ENCODE measurements around the gene SUGCT. TPM values are rescaled to one million over a fixed set of nuclear protein-coding genes. Genes with fewer than 3 reads are reported as not detected.

SUGCT gene
- total RNA-seq, 1 experiment from 2014 or later = 5.4 TPM

GRCh38 chr7:40850017-40850416, 715.2 kb downstream of the SUGCT start:
- Histone ChIP-seq H2BK5ac (ENCODE audit: insufficient read length, low read length) (no peak overlapping the region), H3K9ac (ENCODE audit: extremely low read depth, insufficient read length, low read length) (no peak overlapping the region), H3K4ac (ENCODE audit: low read depth, low read length) (no peak overlapping the region), H3K79me2 (ENCODE audit: insufficient read depth, low read length) (no peaks in the 10 kb centered on the region), H3K27ac (ENCODE audit: insufficient read length, low read depth, low read length) (no peak overlapping the region), H3K56ac (ENCODE audit: insufficient read length, low read depth, low read length) (no peak overlapping the region), H3K9me3 (ENCODE audit: control insufficient read depth, low read depth, low read length) (no peaks in the 10 kb centered on the region), H2AFZ (ENCODE audit: low read length) (no peak overlapping the region), H3K79me1 (ENCODE audit: insufficient read depth, low read depth, low read length, poor library complexity, severe bottlenecking) (no peaks in the 10 kb centered on the region), H3T11ph (ENCODE audit: low read length) (no peak overlapping the region), H4K20me1 (ENCODE audit: control insufficient read depth, insufficient read depth, insufficient read length) (no peaks in the 10 kb centered on the region), H2BK20ac (ENCODE audit: low read depth, low read length, poor library complexity, severe bottlenecking) (no peak overlapping the region), H4K5ac (ENCODE audit: insufficient read length, low read depth, low read length) (no peak overlapping the region), H3K23me2 (ENCODE audit: insufficient read length, low read depth, low read length, poor library complexity, severe bottlenecking) (no peaks in the 10 kb centered on the region), H3K14ac (ENCODE audit: insufficient read depth, low read length) (no peak overlapping the region), H4K8ac (replicated peaks; ENCODE audit: insufficient read length, low read depth, low read length) (no peak overlapping the region), H2BK15ac (ENCODE audit: low read depth, low read length) (no peak overlapping the region), H3K18ac (ENCODE audit: insufficient read length, low read depth, low read length) (no peak overlapping the region), H3K23ac (ENCODE audit: insufficient read length, low read depth, low read length) (no peak overlapping the region), H3K4me2 (ENCODE audit: insufficient read depth, insufficient read length, low read length) (no peak overlapping the region), H3K4me1 (ENCODE audit: insufficient read depth, low read length) (no peaks in the 10 kb centered on the region), H2BK12ac (ENCODE audit: insufficient read length, low read depth, low read length) (no peak overlapping the region), H3K27me3 (ENCODE audit: insufficient read depth, low read length) (no peaks in the 10 kb centered on the region), H2BK120ac (ENCODE audit: low read depth, low read length, poor library complexity, severe bottlenecking) (no peak overlapping the region), H2AK5ac (ENCODE audit: insufficient read length, low read length) (no peak overlapping the region), H4K91ac (ENCODE audit: insufficient read length, low read depth, low read length) (no peak overlapping the region)
- DNase-seq = no peak
- H3K27me3 Mint-ChIP-seq (ENCODE audit: low read depth) = no peaks in the 10 kb centered on the region
- TF ChIP-seq CTCF (conservative IDR thresholded peaks at IDR 0.05) = no peak
- H3K36me3 Mint-ChIP-seq (ENCODE audit: insufficient read depth in 1 of 3, low read depth in 3 of 3) = no peaks in the 10 kb centered on the region
- H3K27ac Mint-ChIP-seq = no peak overlapping the region
- WGBS (ENCODE audit: extremely low coverage, insufficient read length, low lambda C conversion rate) = no CpG with 5 or more reads among the region's 3 CpGs
- no peak overlapping the region for H3K4me3 Mint-ChIP-seq
- no peaks in the 10 kb centered on the region for H3K4me1 Mint-ChIP-seq
- H3K9me3 Mint-ChIP-seq = no peaks in the 10 kb centered on the region
